Muscle of back (tissue), 11 donors: ENCODE measurements around the gene AQP12A. TPM values are rescaled to one million over a fixed set of nuclear protein-coding genes. Genes with fewer than 3 reads are reported as not detected.
"Not testable (repeated sequence)": the region's sequence is repeated elsewhere in the genome, so short reads cannot be mapped to it uniquely, and the experiment has no call there.

Source experiments
- DNase-seq, 3 donors: peaks; one replicate each; pipeline versions ENCODE4 v3.0.0 to v3.0.0-alpha.2; 2013
- polyA plus RNA-seq, 10 donors: library from polyadenylated mRNA; unstranded; fragments of 120-200 nt; gene quantifications; one replicate each; pipeline ENCODE4 v1.2.1, GENCODE V29; 2013; ENCODE audit not compliant: insufficient read length in 10 of 10

Gene AQP12A
- polyA plus RNA-seq, 10 donors: 0.57 to 0.76 (median 0.65) TPM; not detected in 6

DNA sequence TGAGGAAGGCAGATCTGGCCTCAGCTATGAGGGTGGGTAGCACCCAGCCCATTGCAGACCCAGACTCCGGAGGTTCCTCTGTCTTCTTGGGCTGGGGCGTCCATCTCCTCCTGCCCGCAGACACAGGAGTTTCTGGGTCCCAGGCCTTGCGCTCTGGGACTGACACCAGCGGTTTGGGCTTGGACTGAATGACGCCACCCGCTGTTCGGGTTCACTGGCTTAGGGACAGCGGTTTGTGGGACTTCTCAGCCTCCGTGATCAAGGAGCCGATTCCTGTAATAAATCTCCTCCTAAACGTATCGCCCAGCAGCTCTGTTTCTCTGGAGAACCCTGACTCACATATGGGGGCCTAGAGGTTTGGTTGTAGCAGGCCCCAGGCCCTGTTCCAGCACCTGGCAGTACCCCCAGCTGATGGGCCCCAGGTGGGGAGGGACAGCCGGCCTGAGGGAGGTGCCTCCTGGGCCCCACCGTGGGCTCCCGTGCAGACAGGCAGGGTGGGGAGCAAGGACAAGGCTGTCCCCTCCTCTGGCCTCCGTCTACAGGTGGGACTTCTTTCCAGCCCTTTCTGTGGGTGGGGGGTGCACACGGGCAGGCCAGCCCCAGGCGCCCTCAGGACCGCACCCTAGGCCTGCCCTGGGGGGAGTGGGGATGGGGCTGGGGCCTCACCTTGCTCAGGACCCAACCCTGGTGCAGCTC, 4.5 kb upstream of the AQP12A start:
- DNase-seq: no peak

DNA sequence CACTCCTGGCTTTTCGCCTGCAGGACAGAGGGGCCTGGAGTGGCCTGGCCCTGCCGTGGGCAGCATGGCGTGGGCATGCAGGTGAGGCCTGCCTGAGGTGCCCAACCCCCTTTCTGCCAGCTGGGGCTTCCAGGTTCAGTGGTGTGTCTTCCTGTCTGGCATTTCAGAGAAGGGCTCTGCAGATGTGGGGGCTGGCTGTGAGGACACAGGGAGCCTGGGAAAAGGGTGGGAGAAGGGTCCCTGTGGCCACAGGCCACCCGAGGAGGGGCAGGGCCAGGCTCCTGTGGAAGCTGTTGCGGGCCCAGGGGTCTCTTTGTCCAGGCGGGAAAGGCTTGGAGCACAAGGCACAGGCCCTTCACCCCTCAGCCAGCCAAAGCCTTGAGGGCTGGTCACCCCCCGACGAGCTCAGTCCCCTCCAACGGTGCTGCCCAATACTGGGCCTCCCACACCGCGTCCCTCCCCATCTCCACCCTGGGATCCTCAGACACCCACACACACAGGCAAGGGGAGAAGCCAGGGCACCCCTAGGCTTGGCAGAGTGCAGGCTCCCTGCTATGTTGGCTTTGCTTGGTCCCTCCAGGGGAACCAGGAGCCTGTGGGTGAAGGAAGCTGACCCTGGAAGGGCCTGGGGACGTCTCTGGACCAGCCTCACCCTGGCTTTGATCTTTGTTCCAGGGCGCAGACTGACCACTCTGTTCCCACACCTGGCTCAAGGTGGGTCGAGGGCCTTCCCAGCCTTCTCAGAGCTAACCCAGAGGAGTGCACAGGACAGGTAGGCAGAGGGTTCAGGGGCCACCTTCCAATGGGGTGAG, 3.7 kb upstream of the AQP12A start:
- no peak for DNase-seq

DNA sequence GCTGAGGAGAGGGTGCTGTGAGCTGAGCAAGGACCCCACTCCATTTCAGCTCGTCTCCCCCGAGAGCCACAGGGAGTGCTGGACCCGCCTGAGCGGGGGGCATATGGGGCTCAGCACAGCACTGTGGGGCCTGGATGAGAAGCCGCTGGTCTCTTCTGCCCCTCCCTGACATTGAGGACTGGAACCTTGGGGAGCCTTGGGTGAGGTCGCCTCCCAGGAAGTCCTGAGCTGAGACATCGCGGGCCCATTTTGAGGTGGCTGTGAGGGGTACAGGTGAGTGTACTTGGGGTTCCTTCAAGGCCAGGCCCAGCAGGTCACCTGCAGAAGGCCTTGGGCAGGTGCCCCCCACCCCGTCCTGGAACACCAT, 3.1 kb upstream of the AQP12A start:
- no peak for DNase-seq

DNA sequence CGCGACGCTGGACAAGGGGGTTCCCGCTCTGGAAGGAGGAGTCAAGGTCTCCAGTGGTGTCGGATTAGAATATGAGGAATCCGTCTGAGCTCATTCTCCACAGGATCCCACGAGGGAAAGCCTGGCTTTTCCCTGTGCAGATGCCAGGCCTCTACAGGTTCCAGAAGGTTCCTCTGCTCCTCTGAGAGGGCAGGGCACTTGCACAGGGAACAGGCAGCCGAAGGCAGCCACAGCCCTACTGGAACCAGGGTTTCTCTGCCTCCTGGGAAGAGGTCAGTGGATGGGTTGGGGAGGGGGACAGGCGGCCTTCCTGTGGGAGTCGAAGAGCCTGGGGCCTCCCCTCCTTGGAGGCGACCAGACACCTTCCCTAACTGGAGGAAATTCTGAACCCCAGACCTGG, 1.7 kb upstream of the AQP12A start:
- no peak for DNase-seq

DNA sequence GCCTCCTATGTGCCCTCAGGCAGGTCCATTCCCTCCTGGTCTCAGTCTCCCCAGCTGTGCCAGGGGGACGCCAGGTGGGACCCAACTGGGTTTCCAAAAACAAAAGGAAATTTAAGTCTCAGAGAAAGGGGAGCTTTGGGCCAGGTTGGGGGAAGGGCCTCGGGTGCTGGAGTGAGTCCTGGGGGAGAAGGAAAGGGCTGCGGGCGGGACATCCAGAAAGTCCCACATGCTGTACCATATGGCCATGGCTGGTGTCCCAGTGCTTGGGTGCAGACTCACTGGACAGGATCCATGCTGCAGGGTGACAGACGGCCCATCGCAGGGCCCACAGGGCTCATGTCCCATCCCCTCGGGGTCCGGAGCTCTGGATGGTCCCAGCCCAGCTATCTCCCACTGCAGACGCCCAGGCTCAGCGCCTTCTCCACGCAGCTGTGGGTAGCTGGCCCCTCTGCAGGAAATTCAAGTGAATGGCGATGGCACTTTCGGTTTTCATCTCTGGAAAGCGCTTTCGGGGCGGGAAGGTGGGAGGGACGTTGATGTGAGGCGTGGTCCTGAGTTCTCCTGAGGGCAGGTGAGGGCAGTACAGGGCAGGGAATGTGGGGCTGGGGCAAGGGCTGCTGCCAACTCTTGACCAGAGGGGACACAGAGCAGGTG, 1.1 kb upstream of the AQP12A start:
- DNase-seq: not testable (repeated sequence)

DNA sequence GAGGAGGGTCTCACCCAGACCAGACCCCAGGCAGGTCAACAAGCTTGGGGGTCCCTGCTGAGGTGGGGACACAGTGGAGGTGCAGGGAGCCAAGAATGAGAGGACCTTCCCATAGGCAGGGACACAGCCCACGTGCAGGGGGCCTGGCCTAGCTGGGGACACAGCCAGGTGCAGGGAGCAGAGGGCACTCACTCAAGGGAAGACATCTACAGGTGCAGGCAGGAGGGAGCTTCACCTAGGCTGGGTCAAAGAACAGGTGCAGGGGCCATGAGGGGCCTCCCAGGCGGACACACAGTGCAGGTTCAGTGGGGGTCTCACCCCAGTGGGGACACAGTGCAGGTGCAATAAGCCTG, 615 bp upstream of the AQP12A start:
- not testable (repeated sequence) for DNase-seq

DNA sequence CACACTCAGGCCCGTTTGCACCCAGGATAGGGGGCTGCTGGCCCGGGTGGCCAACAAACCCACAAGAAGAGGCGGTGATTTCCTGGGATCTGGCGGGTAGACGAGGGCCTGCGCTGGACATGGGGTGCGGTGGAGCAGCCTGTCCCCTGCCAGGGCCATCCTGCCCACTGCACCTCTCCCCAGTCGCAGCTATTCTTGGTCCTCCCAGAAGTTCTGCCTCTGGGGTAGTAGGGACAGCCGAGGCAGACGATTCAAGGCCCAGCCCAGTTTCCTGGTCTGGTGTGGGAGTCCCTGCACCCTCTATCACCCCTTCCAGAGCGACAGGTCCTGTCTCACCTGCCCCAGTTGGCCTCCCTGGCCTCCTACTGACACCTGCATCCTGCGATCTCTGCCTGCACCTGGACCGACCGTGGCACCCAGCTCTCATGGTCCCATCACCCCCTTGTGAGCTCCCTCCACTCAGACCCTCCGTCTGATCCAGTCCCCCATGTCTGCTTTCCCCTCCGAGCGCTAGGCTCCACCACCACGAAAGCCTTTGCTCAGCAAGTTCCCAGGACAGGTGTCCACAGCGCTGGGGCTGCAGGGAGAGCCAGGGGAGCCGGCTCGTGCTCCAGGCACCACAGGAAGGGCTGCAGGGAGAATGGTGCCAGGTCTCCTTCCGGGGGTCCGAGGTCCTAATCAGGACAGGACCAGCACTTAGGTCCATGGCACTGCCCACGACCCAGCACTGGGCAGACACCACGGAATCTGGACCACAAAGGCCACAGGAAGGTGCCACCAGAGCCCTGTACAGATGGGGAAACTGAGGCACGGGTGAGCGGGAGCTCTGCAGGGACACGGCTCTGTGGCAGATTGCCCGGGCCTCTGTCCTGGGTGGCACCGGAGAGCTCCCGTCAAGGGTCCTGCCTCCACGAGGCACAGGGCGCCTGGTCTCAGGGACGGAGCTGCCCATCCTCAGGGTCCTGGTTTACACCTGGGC, 1.2 kb downstream of the AQP12A start:
- not testable (repeated sequence) for DNase-seq

DNA sequence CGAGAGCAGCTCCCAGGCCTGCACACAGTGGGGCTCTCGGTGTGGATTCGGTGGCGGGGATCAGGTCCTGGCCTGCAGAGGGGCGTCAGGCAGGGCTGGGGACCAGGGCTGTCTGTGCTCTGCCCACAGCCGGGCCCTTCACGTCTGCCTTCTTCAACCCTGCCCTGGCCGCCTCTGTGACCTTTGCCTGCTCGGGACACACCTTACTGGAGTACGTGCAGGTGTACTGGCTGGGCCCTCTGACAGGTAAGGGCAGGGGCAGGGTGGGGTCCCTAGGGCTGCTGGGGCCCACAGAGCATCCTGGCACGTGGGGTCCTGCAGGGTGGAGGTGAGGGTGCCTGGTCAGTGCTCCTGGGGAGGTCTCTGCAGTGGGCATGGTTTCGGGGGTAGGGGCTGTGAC, 2.6 kb downstream of the AQP12A start:
- DNase-seq: not testable (repeated sequence)

DNA sequence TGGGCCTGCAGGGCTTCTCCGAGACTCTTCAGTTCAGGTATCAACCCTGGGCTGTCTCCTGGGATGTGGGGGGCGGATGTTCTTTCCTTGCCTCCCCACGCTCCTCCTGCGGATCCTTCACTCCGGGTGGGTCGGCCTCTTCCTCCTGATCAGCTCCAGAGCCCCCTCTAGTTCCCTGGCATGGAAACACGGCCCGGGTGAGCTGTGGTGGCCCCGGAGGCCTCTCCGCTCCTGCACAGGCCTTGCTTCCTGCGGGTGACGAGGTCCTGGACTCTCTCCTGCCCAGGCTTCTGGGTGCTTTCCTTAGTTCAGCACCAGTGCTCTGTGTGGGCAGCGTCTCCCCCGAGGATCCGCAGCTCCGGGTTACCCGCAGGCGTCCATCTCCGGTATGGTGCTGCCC, 3.9 kb downstream of the AQP12A start:
- not testable (repeated sequence) for DNase-seq

DNA sequence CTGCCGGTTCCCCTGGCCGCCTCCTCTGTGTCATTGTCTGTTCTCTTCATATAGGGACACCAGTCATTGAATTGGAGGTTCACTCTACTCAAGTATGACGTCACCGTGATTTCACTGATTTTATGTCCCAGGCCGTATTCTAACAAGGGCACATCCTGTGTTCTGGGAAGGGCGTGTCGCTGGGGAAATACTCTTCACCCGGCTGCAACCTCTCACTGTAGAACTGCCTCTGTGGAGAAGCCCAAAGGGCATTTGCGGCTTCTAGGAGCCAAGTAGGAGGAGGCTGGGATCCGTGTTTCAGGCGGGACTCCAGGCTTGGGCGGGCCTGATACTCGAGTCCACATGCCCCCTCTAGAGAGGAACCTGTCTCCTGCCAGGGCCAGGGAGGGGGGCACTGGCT, 4.8 kb downstream of the AQP12A start:
- not testable (repeated sequence) for DNase-seq

DNA sequence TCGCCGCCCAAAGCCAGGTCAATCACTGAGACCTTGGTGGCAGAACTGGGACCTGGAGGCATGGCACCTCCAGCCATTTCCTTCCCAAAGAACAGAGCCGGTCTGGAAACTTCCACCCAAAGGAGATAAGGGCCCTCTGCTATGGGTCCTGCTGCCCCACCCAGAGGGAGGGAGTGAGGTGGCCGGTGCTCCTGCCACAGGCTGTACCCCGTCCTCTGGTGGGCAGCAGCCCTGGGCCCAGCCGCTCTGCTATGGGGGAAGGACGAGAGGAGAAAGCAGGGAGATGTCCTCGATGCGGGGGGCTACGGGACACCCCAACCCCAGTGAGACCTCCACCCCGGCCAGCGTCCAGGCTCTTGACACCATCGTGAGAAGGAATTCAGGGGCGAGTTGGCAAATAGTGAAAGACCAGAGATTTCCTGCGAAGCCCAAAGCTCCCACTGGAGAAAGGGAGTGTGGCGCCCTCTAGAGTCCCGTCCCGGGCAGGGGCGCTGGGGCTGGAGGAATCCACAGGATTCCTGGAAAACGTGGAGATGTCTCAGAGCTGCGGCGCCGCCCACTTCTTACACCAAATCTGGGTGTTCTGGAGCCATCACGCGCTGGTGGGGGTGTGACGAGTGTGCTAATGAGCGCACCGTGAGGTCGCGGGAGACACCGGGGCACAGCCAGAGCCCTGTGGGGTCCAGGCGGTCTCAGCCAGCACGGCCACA, 7.3 kb downstream of the AQP12A start:
- not testable (repeated sequence) for DNase-seq

DNA sequence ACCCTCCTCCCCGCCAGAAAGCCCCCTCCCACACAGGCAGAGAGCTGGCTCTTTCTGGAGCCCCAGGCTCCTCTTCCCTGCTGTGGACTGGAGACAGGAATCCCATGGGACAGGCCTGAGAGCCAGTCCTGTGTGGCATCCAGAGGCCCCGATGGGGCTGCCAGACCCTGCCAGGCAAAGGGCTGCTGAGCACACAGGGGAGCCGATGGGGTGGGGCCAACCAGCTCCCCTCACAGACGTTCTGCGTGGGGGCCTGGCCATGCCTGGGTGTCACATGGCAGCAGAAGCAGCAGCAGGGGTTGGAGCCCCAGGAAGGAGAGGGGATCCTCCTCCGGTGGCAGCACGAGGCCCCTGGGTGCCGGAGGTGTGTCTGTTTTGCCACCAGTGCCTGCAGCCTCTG, 8.2 kb downstream of the AQP12A start:
- not testable (repeated sequence) for DNase-seq

DNA sequence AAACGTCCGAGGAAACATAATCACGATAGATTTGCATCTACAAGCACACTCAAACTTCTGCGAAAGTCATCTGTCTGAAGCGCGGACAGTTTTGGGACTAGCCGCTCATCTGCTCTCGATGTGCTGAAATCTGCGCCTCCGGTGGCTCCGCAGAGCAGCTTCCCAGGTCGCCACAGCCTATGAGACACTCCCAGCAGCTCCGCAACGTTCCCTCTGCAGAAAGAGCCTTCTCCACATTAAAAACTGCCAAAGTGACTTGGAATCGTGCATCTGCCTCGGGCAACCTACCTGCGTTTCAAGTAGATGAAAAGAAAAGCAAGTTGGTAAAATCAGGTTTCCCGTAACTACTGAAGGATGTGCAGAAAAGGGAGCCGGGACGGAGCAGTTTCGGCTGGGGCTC, 8.9 kb downstream of the AQP12A start:
- DNase-seq: not testable (repeated sequence)

DNA sequence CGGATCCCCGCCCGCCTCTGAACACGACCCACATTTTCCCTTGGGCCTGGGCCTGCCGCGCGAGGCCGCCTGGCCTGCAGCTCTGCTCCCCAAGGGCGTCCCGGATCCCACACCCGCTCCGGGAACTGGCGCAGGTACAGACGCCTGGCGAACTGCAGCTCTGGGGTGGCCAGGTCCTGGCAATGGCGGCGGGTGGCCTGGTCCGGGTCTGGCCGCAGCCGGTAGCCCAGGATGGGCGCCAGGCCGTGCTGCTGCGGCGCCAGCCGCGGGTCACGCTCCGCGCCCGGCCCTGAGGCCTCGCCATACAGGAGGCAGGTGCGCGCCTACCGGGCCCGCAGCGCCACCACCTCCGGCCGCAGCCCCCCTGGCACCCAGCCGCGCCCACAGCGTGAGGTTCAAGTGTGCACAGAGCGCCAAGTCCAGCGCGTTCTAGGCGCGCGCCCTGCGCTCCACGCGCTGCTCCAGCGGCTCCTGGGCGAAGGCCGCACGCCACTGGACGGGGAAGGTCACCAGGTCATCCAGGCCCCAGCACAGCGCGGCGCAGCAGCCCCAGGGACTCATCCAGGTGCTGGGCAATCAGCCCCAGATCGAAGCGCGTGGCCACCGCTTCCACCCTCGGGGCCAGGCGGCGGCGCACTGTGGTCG, 9.5 kb downstream of the AQP12A start:
- no peak for DNase-seq

DNA sequence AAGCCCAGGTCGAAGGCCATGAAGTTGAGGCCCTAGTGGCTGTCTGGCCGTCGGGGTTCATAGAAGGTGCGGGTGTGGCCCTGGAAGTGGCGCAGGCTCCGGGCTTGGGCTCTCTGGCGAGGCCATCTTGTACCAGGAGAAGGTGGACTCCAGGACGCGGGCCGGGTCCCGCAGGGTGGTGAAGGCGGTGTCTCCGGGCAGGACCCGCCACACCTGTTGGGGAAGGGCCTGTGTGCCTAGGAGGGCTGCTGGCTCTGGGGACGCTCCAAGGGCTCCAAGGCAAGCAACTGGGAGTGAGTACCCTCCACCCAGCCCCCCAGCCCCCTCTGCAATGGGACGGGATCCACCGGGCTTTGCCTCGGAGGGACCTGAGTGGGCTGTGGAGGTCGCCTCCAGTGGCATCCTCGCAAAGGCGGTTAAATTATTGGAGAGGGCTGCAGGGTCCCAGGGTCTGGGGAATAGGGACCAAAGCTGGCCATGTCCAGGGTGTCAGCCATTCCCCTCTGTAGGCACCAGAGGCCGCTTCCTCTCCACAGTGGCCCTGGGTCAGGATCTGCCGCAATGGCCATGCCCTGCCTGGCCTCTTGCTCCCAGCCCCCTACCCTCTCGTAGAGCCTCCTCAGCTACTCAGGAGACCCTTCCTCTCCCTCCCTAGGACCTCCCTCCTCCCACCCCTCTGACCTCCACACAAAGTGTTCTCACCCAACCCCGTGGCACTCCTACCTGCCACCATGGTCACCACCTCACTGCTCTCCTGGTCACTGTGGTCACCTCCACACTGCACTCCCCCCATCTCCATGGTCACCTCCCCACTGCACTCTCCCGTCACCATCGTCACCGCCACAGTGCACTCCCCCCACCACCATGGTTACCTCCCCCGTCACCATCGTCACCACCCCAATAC, 10.3 kb downstream of the AQP12A start:
- no peak for DNase-seq

DNA sequence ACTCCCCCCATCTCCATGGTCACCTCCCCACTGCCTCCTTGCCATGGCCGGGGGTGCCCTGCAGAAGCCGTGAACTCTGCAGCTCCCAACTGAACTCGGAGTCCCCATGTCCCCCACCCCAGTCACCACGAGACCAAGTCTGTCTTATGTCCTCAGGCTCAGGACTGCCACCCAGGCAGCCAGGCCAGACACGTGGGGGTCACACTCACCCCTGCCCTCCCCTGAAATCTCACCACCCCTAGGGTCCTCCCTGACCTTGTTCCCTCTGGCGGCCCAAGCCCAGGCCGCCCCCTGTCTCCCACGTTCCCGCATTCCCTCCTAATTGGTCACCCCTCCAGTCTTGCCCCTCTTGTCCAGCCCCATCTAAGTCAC, 11.0 kb downstream of the AQP12A start:
- DNase-seq: no peak

DNA sequence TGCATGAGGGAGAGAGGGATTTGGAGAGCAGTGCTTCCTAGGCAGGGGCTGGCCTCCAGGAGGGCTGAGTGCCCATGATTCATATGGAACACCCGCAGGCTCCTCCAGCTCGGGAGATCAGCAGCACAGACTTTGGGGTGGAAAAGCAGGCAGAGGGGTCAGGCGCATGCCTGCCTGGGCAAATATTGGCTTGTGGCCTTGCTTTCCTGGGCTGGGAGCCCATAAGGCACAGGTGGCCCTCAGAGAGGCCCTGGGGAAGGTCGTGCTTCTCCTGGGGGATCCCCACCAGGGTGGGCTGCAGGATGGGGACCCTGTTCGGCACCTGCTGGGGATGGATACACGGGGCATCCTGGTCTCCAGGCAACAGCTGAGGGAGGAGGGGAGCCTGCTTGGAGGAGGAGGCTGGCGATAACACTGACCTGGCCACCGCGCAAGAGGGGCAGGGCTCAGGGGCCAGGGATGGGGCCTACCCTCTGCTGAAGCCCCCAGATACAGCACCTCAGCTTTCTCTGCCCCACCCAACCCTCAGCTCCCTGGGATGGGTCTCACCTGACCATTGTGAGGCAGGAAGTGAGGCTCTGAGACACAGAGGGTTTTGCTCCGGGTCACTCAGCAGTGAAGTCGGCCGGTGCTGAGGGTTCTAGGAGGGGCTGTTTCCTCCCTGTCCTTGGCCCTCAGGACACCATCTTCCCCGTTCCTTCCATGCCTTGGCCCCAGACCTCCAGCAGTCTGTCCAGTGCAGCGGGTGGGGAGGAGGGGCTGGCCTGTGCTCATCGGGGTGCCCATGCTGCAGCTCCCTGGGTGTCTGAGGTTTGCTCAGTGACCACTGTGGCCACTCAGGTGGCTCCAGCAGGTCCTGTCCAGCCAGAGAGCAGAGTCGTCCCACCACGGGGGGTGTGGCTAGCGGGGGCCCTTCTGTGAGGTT, 12.0 kb downstream of the AQP12A start:
- no peak for DNase-seq

DNA sequence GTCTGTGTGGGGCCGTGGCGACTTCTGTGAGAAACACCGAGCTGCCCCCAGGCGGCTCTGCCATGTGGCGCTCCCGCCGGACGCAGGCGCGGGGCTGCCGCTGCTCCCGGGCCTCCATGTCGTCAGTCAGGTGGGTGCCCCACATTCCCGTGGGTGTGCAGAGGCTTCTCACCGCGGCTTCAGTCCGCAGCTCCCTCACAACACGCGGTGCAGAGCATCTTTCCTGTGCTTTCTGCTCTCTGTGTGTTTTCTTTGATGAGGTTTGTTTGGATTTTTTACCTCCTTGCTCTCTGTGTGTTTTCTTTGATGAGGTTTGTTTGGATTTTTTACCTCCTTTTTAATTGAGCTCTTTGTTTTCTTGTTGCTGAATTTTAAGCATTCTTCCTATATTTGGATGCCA, 13.0 kb downstream of the AQP12A start:
- no peak for DNase-seq
